CD14-positive monocyte (primary cell): Measurements from ENCODE around the gene KCNAB1. TPM values are rescaled to one million over a fixed set of nuclear protein-coding genes. Genes with fewer than 3 reads are reported as not detected.
"Not testable (repeated sequence)": the region's sequence is repeated elsewhere in the genome, so short reads cannot be mapped to it uniquely, and the experiment has no call there.

Experiments used
- DNase-seq, 3 donors: peaks; one replicate each; pipeline ENCODE4 v3.0.0-alpha.2; 2011 to 2022
- H2AFZ ChIP-seq: 2 replicates; pipeline ENCODE4 v1.6.0; 2012; ENCODE audit warnings: mild to moderate bottlenecking, low read depth, low read length, inconsistent platforms; ENCODE audit not compliant: insufficient read depth, poor library complexity, severe bottlenecking
- H3K27ac ChIP-seq, 2 donors: 1 replicate in 1 of 2; 2 replicates in 1 of 2; pipeline ENCODE4 v1.5.1; 2012 to 2013; ENCODE audit warnings: low read length in 2 of 2, control low read depth in 1 of 2, inconsistent platforms in 1 of 2, low read depth in 1 of 2, mild to moderate bottlenecking in 1 of 2
- H3K27me3 ChIP-seq, 2 donors: one replicate each; pipeline versions ENCODE4 v1.6.0 to v1.6.1; 2011 to 2013; ENCODE audit warnings: low read length in 2 of 2; ENCODE audit not compliant: control insufficient read depth in 2 of 2, insufficient read depth in 2 of 2
- H3K36me3 ChIP-seq, 2 donors: replicated peaks in 1 of 2; 1 replicate in 1 of 2; 2 replicates in 1 of 2; pipeline versions ENCODE4 v1.5.1 to v1.6.1; 2012 to 2013; ENCODE audit warnings: low read length in 2 of 2, control low read depth in 1 of 2, inconsistent platforms in 1 of 2, mild to moderate bottlenecking in 1 of 2; ENCODE audit not compliant: insufficient read depth in 2 of 2, control insufficient read depth in 1 of 2
- H3K4me1 ChIP-seq, 2 donors: 1 replicate in 1 of 2; 2 replicates in 1 of 2; pipeline versions ENCODE4 v1.5.1 to v1.6.1; 2012 to 2013; ENCODE audit warnings: low read length in 2 of 2, control low read depth in 1 of 2, inconsistent platforms in 1 of 2, mild to moderate bottlenecking in 1 of 2, moderate library complexity in 1 of 2; ENCODE audit not compliant: insufficient read depth in 2 of 2, control insufficient read depth in 1 of 2
- H3K4me2 ChIP-seq: replicated peaks from 2 replicates; pipeline ENCODE3; 2012; ENCODE audit warnings: low read length, moderate library complexity, mild to moderate bottlenecking; ENCODE audit not compliant: poor library complexity, severe bottlenecking; ENCODE audit errors: extremely low read depth
- H3K4me3 ChIP-seq, 3 experiments: fragments of 200-600 bp in 1 of 3; sonication (generic) in 1 of 3; replicated peaks in 1 of 3; 1 replicate in 2 of 3; 2 replicates in 1 of 3; pipeline ENCODE4 v1.5.1; 2011 to 2013; ENCODE audit warnings: low read length in 3 of 3, mild to moderate bottlenecking in 3 of 3, control low read depth in 2 of 3, low read depth in 2 of 3, inconsistent platforms in 1 of 3, moderate library complexity in 1 of 3
- H3K79me2 ChIP-seq: 2 replicates; pipeline ENCODE4 v1.6.0; 2012; ENCODE audit warnings: mild to moderate bottlenecking, control low read depth, inconsistent platforms, low read length, moderate library complexity; ENCODE audit not compliant: insufficient read depth
- H3K9ac ChIP-seq: 2 replicates; pipeline ENCODE4 v1.6.0; 2017; ENCODE audit warnings: low read length, mild to moderate bottlenecking; ENCODE audit not compliant: insufficient read depth, poor library complexity, severe bottlenecking
- H3K9me3 ChIP-seq, 2 donors: replicated peaks in 1 of 2; 1 replicate in 1 of 2; 2 replicates in 1 of 2; pipeline versions ENCODE4 v1.5.1 to v1.6.1; 2012 to 2013; ENCODE audit warnings: low read length in 2 of 2, control low read depth in 1 of 2; ENCODE audit not compliant: control insufficient read depth in 1 of 2, insufficient read depth in 1 of 2
- H4K20me1 ChIP-seq: 2 replicates; pipeline ENCODE4 v1.6.0; 2012; ENCODE audit warnings: mild to moderate bottlenecking, low read length, control low read depth, moderate library complexity; ENCODE audit not compliant: insufficient read depth
- H3K27ac Mint-ChIP-seq, 7 donors: one replicate each; pipeline ENCODE4 v1.8.0; 2020; ENCODE audit warnings: mild to moderate bottlenecking in 7 of 7, mixed read lengths in 7 of 7, moderate library complexity in 6 of 7, inconsistent platforms in 2 of 7
- H3K27me3 Mint-ChIP-seq, 3 donors: one replicate each; pipeline ENCODE4 v1.8.0; 2021 to 2022; ENCODE audit warnings: low read depth in 3 of 3, mild to moderate bottlenecking in 3 of 3, mixed read lengths in 3 of 3, moderate library complexity in 3 of 3, inconsistent platforms in 1 of 3
- H3K36me3 Mint-ChIP-seq, 2 donors: one replicate each; pipeline ENCODE4 v1.8.0; 2020; ENCODE audit warnings: mixed read lengths in 2 of 2, inconsistent platforms in 1 of 2, mild to moderate bottlenecking in 1 of 2
- H3K4me1 Mint-ChIP-seq: one replicate; pipeline ENCODE4 v1.8.0; 2020; ENCODE audit warnings: mild to moderate bottlenecking, mixed read lengths
- H3K4me3 Mint-ChIP-seq, 2 donors: one replicate each; pipeline ENCODE4 v1.8.0; 2020; ENCODE audit warnings: mild to moderate bottlenecking in 2 of 2, mixed read lengths in 2 of 2, moderate library complexity in 1 of 2
- H3K9me3 Mint-ChIP-seq, 7 donors: one replicate each; pipeline ENCODE4 v1.8.0; 2020 to 2022; ENCODE audit warnings: mixed read lengths in 7 of 7, mild to moderate bottlenecking in 6 of 7, moderate library complexity in 6 of 7, inconsistent platforms in 2 of 7
- CTCF ChIP-seq: fragments of 200-600 bp; IDR thresholded peaks from one replicate; pipeline ENCODE4 v1.8.0; 2022; ENCODE audit warnings: antibody characterized with exemption, mild to moderate bottlenecking
- WGBS: methylation state at CpG from one replicate; pipeline ENCODE4 v1.1.5; 2013; ENCODE audit warnings: missing lambda C conversion rate; ENCODE audit not compliant: insufficient coverage; 5-methylcytosine and 5-hydroxymethylcytosine counted together
- intact Hi-C, 2 donors: fragments of 100-400 bp; cut with micrococcal nuclease; formaldehyde crosslinking; loops; one replicate each; pipeline versions ENCODE4 v1.15.0 to v1.15.1; 2023
- polyA plus RNA-seq, 3 donors: library from polyadenylated mRNA; depleted of rRNA in 1 of 3; unstranded in 2 of 3; stranded (reverse) in 1 of 3; fragments of 300-500 nt in 2 of 3; fragments of >200 nt in 1 of 3; fragmentation: Illumina TruSeq in 2 of 3; gene quantifications; 1 replicate in 2 of 3; 2 replicates in 1 of 3; pipeline ENCODE4 v1.2.3, GENCODE V29; 2012 to 2021

Gene KCNAB1
- polyA plus RNA-seq, 3 donors = 0.08 to 0.14 TPM; not detected in 1

GRCh38 chr3:156094391-156094790 is 26.0 kb upstream of the KCNAB1 start:
- Mint-ChIP-seq H3K27ac (no peak overlapping the region), H3K4me3 (no peak overlapping the region), H3K36me3 (no peaks in the 10 kb centered on the region), H3K9me3 (peaks cover 0 to 3% (median 0%) of the 10 kb centered on the region in 7 donors), H3K4me1 (no peaks in the 10 kb centered on the region), H3K27me3 (peaks cover 0 to 6% (median 2%) of the 10 kb centered on the region in 3 donors)
- Histone ChIP-seq H2AFZ (no peak overlapping the region), H3K9me3 (no peaks in the 10 kb centered on the region), H3K9ac (no peak overlapping the region), H3K36me3 (no peaks in the 10 kb centered on the region), H3K4me3 (no peak overlapping the region), H3K27me3 (no peaks in the 10 kb centered on the region), H3K79me2 (no peaks in the 10 kb centered on the region), H4K20me1 (no peaks in the 10 kb centered on the region), H3K4me1 (no peaks in the 10 kb centered on the region), H3K4me2 (no peak overlapping the region), H3K27ac (no peak overlapping the region)
- WGBS = no CpG with 5 or more reads among the region's 2 CpGs
- intact Hi-C loops = no loop called here
- no peak for DNase-seq
- TF ChIP-seq CTCF = no peak

GRCh38 chr3:156095652-156096051 is 24.7 kb upstream of the KCNAB1 start:
- H3K27me3 Mint-ChIP-seq, H3K4me1 ChIP-seq, H3K9me3 Mint-ChIP-seq, H3K4me3 Mint-ChIP-seq, H3K36me3 ChIP-seq, H3K9ac ChIP-seq, H4K20me1 ChIP-seq, H2AFZ ChIP-seq, DNase-seq, H3K27ac ChIP-seq, H3K27ac Mint-ChIP-seq, H3K4me2 ChIP-seq, H3K79me2 ChIP-seq, H3K4me1 Mint-ChIP-seq, H3K9me3 ChIP-seq, H3K27me3 ChIP-seq, H3K4me3 ChIP-seq, intact Hi-C loops, H3K36me3 Mint-ChIP-seq: not testable (repeated sequence)
- no CpG with 5 or more reads among the region's 4 CpGs for WGBS
